AG08395 (cell line): ENCODE measurements around the gene ARHGEF28.

Source experiments
- DNase-seq: peaks from one replicate; pipeline ENCODE4 v3.0.0; 2012; ENCODE audit warnings: mixed read lengths, low spot score

The ARHGEF28 gene

GRCh38 chr5:73822278-73822988, 196.4 kb downstream of the ARHGEF28 start:
- DNase-seq = no peak

DNA sequence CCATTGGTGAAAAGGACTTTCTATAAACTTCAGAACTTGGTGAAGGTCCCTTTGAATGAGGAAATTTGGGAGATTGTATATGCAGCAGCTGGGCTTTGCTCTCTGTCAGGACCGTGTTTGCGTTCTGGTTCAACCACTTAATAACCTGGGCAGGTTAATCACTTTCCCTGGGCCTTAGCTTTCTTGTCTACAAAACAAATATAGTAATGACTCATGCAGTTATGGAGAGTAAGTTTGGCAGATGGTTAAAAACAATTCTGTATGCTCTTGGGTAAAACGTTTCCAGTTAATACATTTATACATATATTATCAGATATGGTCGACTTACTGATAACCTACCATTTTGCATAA, 197.0 kb downstream of the ARHGEF28 start:
- no peak for DNase-seq

DNA sequence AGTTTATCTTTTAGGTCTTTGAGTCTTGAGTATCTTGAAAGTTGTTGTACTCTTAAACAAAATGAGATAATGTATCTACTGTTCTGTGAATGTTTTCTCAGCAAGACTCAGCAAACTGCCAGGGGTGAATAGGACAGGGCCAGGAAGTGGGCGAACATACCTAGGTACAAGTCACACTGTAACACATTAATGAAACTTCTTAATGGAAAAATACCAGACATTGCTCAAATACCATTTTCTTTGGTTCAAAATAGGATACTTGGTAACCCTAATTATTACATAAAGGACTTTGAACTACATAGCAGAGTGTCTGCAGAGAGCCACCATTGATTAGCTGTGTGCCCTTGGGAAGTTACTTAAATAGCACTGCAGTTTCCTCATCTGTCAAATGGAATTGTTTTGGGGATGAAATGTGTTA, 197.5 kb downstream of the ARHGEF28 start:
- DNase-seq = no peak

DNA sequence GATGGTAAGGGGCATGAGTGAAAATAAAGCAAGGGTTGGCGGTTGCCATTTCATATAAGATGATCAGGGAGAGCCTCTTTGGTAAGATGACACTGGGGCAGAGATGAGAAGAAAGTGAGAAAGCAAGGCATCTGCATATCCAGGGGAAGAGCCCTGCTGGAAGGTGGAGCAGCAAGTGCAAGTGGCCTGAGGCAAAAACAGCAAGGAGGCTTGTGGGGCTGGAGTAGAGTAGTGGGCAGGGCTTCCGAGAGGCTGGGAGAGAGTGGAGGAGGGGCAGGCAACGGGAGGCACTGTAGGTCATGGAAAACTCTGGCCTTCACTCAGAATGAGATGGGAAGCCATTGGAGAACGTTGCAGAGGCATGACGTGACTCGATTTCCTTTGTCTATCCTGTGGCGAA, 199.2 kb downstream of the ARHGEF28 start:
- no peak for DNase-seq

DNA sequence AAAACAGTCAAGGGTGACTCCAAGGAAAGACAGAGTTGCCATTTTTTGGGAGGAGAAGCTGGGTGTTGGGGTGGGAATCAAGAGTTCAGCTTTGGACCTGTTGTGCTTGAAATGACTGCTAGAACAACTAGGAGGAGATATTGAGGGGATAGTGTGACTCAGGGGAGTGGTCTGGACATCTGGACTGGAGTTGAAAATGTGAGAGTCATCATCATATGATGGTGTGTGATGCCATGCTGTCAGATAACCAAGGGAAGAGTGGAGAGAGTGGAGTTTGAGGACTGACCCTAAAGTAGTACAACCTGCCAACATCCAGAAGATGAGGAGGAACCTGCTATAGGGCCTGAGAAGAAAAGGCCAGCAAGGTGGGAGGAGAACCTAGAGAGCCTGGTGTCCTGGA, 199.7 kb downstream of the ARHGEF28 start:
- no peak for DNase-seq

- peak; percentile 54 for DNase-seq
These were observed 200.5 kb downstream of the ARHGEF28 start for GRCh38 chr5:73826301-73827105.

- peak; percentile 27 for DNase-seq
These were observed 201.1 kb downstream of the ARHGEF28 start for GRCh38 chr5:73827106-73827450.

DNA sequence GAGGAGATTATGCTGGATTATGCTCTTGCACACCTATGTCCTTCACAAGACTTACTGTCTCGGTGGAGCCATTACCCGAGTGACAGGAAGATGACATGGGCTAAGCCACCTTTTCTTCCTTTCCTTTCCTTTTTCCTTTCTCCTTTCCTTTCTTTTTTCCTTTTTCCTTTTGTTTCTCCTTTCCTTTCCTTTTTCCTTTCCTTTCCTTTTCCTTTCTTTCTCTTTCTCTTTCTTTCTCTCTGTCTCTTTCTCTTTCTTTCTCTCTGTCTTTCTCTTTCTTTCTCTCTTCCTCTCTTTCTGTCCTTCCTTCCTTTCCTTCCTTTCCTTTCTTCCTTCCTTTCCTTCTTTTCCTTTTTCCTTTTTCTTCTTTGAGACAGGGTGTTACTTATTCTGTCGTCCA, 202.5 kb downstream of the ARHGEF28 start:
- DNase-seq = no peak

DNA sequence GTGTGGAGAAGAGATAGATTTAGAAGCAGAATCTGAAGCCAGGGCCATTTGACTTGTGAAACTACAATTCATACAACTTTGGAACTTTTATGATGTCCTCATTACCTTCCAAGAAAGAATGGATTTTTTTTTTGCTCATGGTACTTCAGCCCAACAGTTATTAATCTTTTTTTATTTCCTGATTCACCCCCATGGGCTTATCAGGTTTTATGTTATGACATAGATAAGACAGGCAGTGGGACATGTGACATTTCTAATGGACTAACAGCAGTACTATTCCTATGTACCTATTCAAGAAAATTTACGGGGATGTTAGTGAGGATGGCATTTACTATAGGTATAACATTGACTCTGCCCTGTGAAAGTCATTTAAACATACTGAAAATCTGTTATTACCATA, 204.7 kb downstream of the ARHGEF28 start:
- no peak for DNase-seq

DNA sequence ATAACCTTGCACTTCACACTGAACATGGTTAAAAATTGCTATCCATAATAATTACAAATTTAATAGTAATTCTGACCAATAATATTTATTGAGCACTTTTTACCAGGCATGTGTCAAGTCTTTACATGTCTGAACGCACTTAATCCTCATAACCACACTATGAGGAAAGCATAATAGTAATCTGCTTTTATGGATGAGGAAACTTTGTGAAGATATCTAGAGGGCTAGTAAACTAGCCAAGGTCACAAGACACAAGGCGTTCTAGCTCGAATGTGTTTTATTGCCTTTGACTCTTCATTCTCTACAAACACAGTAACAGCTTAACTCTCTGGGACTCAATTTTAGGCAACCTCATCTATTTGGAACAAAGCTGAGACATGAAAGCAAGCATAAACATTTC, 205.1 kb downstream of the ARHGEF28 start:
- no peak for DNase-seq

DNA sequence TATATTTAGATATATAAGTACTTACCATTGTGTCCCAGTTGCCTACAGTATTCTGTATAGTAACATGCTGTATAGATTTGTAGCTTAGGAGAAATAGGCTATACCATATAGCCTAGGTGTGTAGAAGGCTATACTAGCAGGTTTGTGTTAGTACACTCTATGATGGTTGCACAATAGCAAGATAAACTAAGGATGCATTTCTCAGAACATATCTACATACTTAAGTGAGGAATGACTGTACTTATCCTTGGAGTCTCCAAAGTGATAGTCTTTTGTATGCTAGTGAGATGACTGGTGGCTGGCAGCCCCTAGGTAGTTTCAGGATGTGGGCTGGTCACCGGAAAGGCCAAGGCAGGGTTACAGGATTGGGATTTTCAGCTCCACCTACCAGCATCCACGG, 208.7 kb downstream of the ARHGEF28 start:
- no peak for DNase-seq

DNA sequence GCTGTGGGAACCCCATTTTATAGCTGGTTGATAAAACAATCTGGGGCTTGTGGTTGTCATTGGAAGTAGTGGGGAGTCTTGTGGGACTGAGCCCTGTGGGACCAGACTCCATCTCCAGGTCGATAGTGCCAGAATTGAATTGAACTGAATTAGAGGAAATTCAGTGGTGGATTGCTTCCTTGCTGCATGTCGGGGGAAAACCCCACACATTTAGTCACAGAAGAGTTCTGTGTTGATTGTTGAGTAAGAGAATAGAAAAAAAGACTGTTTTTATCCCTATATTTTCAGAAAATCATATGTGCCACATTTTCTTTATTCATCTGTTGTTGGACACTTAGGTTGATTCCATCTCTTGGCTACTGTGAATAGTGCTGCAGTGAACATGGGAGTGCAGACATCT, 209.7 kb downstream of the ARHGEF28 start:
- DNase-seq = no peak

DNA sequence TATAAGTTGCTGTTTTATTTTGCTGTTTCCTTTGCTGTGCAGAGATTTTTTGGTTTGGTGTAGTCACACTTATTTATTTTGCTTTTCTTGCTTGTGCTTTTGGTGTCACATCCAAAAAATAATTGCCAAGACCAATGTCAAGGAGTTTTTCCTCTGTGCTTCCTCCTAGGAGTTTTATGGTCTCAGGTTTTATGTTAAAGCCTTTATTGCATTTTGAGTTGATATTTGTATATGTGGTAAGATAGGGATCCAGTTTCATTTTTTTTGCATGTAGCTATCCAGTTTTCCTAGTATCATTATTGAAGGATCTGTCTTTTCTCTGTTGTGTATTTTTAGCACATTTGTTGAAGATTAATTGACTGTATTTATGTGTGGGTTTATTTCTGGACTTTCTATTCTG, 210.6 kb downstream of the ARHGEF28 start:
- DNase-seq = no peak

GRCh38 chr5:73838901-73839300, 212.9 kb downstream of the ARHGEF28 start:
- DNase-seq = no peak

- no peak for DNase-seq
These were observed 215.6 kb downstream of the ARHGEF28 start for GRCh38 chr5:73841641-73842040.

DNA sequence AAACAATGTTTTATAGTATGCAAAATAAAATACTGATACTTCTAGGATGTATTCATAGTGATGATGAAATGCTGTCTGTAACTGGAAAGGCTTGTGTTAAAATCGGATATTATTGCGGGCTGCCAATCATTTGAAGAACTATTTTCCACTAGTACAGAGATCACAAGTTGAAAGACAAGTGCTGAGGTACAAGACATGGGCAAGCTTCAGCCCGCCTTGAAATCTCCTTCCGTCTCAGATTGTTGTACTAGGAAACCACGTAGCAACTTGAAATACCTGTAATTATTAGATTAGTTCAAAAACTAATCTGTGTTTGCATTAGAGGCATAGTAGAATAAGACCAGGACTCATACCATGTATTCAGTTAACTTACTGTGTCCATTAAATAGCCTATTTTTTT, 218.2 kb downstream of the ARHGEF28 start:
- DNase-seq = no peak

GRCh38 chr5:73851471-73852181, 225.6 kb downstream of the ARHGEF28 start:
- DNase-seq = no peak

DNA sequence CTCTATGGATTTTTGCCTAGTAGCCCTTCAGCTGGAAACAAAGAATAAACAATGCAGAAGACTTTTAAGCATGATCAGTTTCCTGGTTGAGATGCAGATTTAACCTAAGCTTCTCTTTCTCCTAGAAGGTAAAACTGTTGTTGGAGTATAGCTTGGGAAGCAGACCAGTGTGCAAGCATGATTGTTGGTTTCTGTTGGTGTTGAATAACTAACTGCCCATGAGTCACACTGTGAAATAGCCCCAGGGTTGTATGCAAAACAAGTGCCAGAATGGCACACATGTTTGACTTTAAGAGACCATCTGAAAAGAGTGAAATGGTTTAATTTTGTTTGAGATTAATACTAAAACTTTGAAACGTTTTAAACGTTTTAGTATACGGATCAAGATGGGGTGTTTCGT, 227.1 kb downstream of the ARHGEF28 start:
- peak; percentile 73 for DNase-seq

DNA sequence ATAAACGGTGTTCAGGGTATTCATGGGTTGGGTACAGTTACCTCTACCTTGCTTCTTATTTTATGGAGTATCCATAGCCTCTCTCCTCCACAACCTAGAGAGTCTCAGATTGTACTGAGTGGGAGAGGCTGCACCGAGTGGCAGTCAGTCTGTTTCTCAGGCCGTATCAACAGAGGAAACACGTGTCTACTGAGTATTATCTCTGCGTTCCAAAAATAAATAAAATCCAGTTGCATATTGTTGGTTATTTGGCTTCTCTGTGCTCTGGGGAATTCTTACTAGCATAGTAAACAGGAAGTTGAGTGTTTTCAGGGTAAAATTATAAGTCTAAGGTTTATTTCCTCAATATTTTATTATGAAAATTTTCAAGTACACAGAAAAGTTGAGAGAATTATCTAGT, 231.0 kb downstream of the ARHGEF28 start:
- DNase-seq = no peak

DNA sequence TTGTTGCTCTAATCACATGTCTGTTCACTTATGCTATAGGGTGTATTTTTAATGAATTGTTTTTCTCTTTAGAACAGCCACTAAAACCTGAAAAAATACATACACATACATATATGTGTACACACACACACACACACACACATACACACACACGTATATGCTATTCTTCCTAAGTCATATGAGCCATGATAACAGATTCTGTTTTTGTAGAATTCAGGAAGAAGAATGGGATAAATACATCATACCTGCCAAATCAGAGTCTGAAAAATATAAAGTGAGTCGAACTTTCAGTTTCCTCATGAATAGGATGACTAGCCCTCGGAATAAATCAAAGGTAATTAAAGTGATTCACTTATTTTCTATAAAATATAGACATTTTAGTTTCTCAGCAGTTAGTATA, 231.4 kb downstream of the ARHGEF28 start:
- no peak for DNase-seq

GRCh38 chr5:73858054-73858453, 232.1 kb downstream of the ARHGEF28 start:
- no peak for DNase-seq

GRCh38 chr5:73858776-73859175, 232.8 kb downstream of the ARHGEF28 start:
- DNase-seq = no peak

- no peak for DNase-seq
These were observed 233.7 kb downstream of the ARHGEF28 start for GRCh38 chr5:73859696-73860095.
